ENCODE measurements around the gene ORC5. TPM values are rescaled to one million over a fixed set of nuclear protein-coding genes. Genes with fewer than 3 reads are reported as not detected.

ORC5 gene
- total and polyA plus RNA-seq, 2 of the 13 experiments (the other 11 are each of a cell fraction or from before 2014, with no cell fraction given) = 4.8 to 18.8 TPM

Other genes starting within 250 kb of the ORC5 start
- gene RELN, start 218.4 kb downstream of the ORC5 start, total RNA-seq (2016; rRNA removed; fragmentation: Illumina TruSeq; extraction: Trizol) = 215 and 332 TPM in 2 replicates
- gene RELN, start 218.4 kb downstream of the ORC5 start, polyA plus RNA-seq (2011; rRNA removed) = 286 and 315 TPM in 2 replicates
- gene LHFPL3, start 120.6 kb upstream of the ORC5 start, total RNA-seq (2016; rRNA removed; fragmentation: Illumina TruSeq; extraction: Trizol) = not detected in 2 replicates
- gene LHFPL3, start 120.6 kb upstream of the ORC5 start, polyA plus RNA-seq (2011; rRNA removed) = not detected in 2 replicates

Measured in HepG2 (cell line).